Heart right ventricle (tissue), 16 donors: ENCODE measurements around the gene TMEM203. TPM values are rescaled to one million over a fixed set of nuclear protein-coding genes. Genes with fewer than 3 reads are reported as not detected.

Experiments used
- ATAC-seq, 8 donors: fragments of 200-7000 bp; cut with Tn5 transposase; one replicate each; pipeline ENCODE4 v1.9.1; 2020; ENCODE audit warnings: mild to moderate bottlenecking in 8 of 8, moderate library complexity in 8 of 8, moderate number of reproducible peaks in 1 of 8
- DNase-seq, 2 donors: peaks; one replicate each; pipeline ENCODE4 v3.0.0-alpha.2; 2020
- H3K27ac ChIP-seq, 10 donors: fragments of 200-600 bp; sonication (generic) in 2 of 10; one replicate each; pipeline versions ENCODE4 v1.5.0 to v1.8.0; 2020 to 2022; ENCODE audit warnings: mild to moderate bottlenecking in 3 of 10
- H3K27me3 ChIP-seq, 7 donors: fragments of 200-600 bp; one replicate each; pipeline ENCODE4 v1.8.0; 2021 to 2022; ENCODE audit warnings: mild to moderate bottlenecking in 2 of 7
- H3K36me3 ChIP-seq, 9 donors: fragments of 200-600 bp; sonication (generic) in 1 of 9; one replicate each; pipeline versions ENCODE4 v1.5.0 to v1.8.0; 2020 to 2022; ENCODE audit warnings: mild to moderate bottlenecking in 2 of 9
- H3K4me1 ChIP-seq, 9 donors: fragments of 200-600 bp; sonication (generic) in 1 of 9; one replicate each; pipeline versions ENCODE4 v1.5.0 to v1.8.0; 2020 to 2022; ENCODE audit warnings: mild to moderate bottlenecking in 4 of 9
- H3K4me3 ChIP-seq, 10 donors: fragments of 200-600 bp; sonication (generic) in 2 of 10; one replicate each; pipeline versions ENCODE4 v1.5.0 to v1.8.0; 2020 to 2022; ENCODE audit warnings: mild to moderate bottlenecking in 7 of 10, moderate library complexity in 2 of 10
- H3K9me3 ChIP-seq, 11 donors: fragments of 200-600 bp in 10 of 11; sonication (generic) in 2 of 11; one replicate each; pipeline versions ENCODE4 v1.5.0 to v1.8.0; 2013 to 2022; ENCODE audit warnings: mild to moderate bottlenecking in 2 of 11, control low read depth in 1 of 11, moderate library complexity in 1 of 11
- CTCF ChIP-seq, 9 donors: fragments of 200-600 bp; sonication (generic) in 2 of 9; IDR thresholded peaks; one replicate each; pipeline versions ENCODE4 v1.5.0 to v1.8.0; 2021 to 2022; ENCODE audit warnings: antibody characterized with exemption in 9 of 9, mild to moderate bottlenecking in 5 of 9, moderate library complexity in 1 of 9
- WGBS, 2 donors: extraction: QIAGEN DNeasy Blood & Tissue Kit; methylation state at CpG; one replicate each; pipeline ENCODE4 v1.1.7; 2013; ENCODE audit warnings: inconsistent platforms in 1 of 2; 5-methylcytosine and 5-hydroxymethylcytosine counted together
- intact Hi-C, 10 donors: fragments of 100-400 bp; cut with DNase I; formaldehyde crosslinking; loops; one replicate each; pipeline versions ENCODE4 v1.11.1 to v1.14.2; 2022
- polyA plus RNA-seq, 2 donors: library from polyadenylated mRNA; stranded (reverse); fragments of 200-250 nt; gene quantifications; one replicate each; pipeline ENCODE4 v1.2.3, GENCODE V29; 2013
- total RNA-seq, 10 donors: library from RNA; stranded (reverse); fragmentation: NEBNext Ultra II Directional in 3 of 10; extraction: Animal tissue kit (Norgen Biotek cat#: 25700) in 3 of 10; gene quantifications; one replicate each; pipeline versions ENCODE4 v1.2.1 to v1.2.4, GENCODE V29; 2021 to 2023
- donor health status: Arrhythmogenic right ventricular cardiomyopathy.
- donor health status: ischemic (EF 13 %, LVEDD 7.1; RV severe dilation, severe dysfunction).
- donor health status: healthy with polysubstance abuse.
- donor health status: DM: no; HTN: yes; CAD: no.
- donor health status: DM: no; HTN: no; CAD: no.
- donor health status: ischemic (EF 25% LVEDD 6.9; RV normal size, moderate dysfunction).
- donor health status: ischemic (EF 25% LVEDD 5.7; RV mildly dilated, moderate dysfunction).
- donor health status: healthy.
- donor health status: DM: yes; HTN: yes; CAD: no.
- donor health status: Ischemic cardiomyopathy.
- donor health status: ischemic (EF 35%, LVEDD 5.7; RV mildly dilated, moderate dysfunction).
- donor health status: nonischemic (EF 11% LVEDD 7.7; RV severe dilation, severe dysfunction).
- donor health status: DM: yes; HTN: yes; CAD: no.
- donor health status: PGD.
- donor health status: ischemic (EF 29% LVEDD 5.4; RV normal size, mild dysfunction).
- donor health status: nonischemic (EF 23%, LVEDD 6.1; RV moderate dilation, normal function).

Gene TMEM203
- total and polyA plus RNA-seq, 12 donors = 36.4 to 51.2 (median 41.7) TPM

- intact Hi-C loops = loop anchor here in 3 of 10 donors (5.0 to 10.0 kb wide), 2 partner anchors 37 to 45 kb away; partner anchors contain the start of gene GRIN1 (in 2 of the 3)
- Histone ChIP-seq H3K4me3 (no peak overlapping the region), H3K4me1 (peaks cover 0 to 4% (median 0%) of the 10 kb centered on the region in 9 donors), H3K27ac (no peak overlapping the region), H3K9me3 (no peaks in the 10 kb centered on the region), H3K36me3 (peaks cover 4 to 75% (median 43%) of the 10 kb centered on the region in 9 donors), H3K27me3 (peaks cover 0 to 10% (median 0%) of the 10 kb centered on the region in 7 donors)
- TF ChIP-seq CTCF (IDR thresholded peaks at IDR 0.05) = no peak
- no peak for DNase-seq
- WGBS, 2 donors = 91 to 99% methylated on average over 17 of the region's 17 CpGs
- ATAC-seq = no peak
These were observed 25.7 kb downstream of the TMEM203 start for GRCh38 chr9:137179761-137180160.

- 91 to 93% methylated on average over 19 of the region's 19 CpGs for WGBS, 2 donors
- Histone ChIP-seq H3K36me3 (peaks cover 4 to 73% (median 43%) of the 10 kb centered on the region in 9 donors), H3K27ac (no peak overlapping the region), H3K4me3 (no peak overlapping the region), H3K9me3 (no peaks in the 10 kb centered on the region), H3K27me3 (peaks cover 0 to 13% (median 0%) of the 10 kb centered on the region in 7 donors), H3K4me1 (peaks cover 0 to 5% (median 0%) of the 10 kb centered on the region in 9 donors)
- ATAC-seq (no peak), DNase-seq (no peak)
- no peak for TF ChIP-seq CTCF (IDR thresholded peaks at IDR 0.05)
- intact Hi-C loops = loop anchor here in 1 of 10 donors (5.0 kb wide), 1 partner anchor 37 kb away; no protein-coding TSS in a partner anchor
These were observed 26.4 kb downstream of the TMEM203 start for GRCh38 chr9:137178939-137179630.

- 83 to 86% methylated on average over 21 to 23 of the region's 23 CpGs for WGBS, 2 donors
- intact Hi-C loops = loop anchor here in 1 of 10 donors (5.0 kb wide), 1 partner anchor 36 kb away; no protein-coding TSS in a partner anchor
- no peak for TF ChIP-seq CTCF (IDR thresholded peaks at IDR 0.05)
These were observed 27.1 kb downstream of the TMEM203 start for GRCh38 chr9:137178201-137178938.

More at GRCh38 chr9:137178201-137178938, 27.1 kb downstream of the TMEM203 start:
- no peak for DNase-seq
- no peak overlapping the region for H3K4me3 ChIP-seq
- H3K9me3 ChIP-seq = no peaks in the 10 kb centered on the region
- H3K27ac ChIP-seq = no peak overlapping the region
- peaks cover 4 to 66% (median 36%) of the 10 kb centered on the region in 9 donors for H3K36me3 ChIP-seq
- ATAC-seq = no peak
- H3K4me1 ChIP-seq = peaks cover 0 to 10% (median 0%) of the 10 kb centered on the region in 9 donors
- H3K27me3 ChIP-seq = peaks cover 0 to 17% (median 0%) of the 10 kb centered on the region in 7 donors
